HG03159 (cell line): ENCODE data around the gene SPDYE17.
"Not testable (repeated sequence)": the region's sequence is repeated elsewhere in the genome, so short reads cannot be mapped to it uniquely, and the experiment has no call there.

Source experiments
- ATAC-seq: cut with Tn5 transposase; IDR thresholded peaks from one replicate; pipeline ENCODE4 v1.9.1; 2021; ENCODE audit warnings: mild to moderate bottlenecking, moderate library complexity; ENCODE audit not compliant: unreplicated experiment

The SPDYE17 gene

DNA sequence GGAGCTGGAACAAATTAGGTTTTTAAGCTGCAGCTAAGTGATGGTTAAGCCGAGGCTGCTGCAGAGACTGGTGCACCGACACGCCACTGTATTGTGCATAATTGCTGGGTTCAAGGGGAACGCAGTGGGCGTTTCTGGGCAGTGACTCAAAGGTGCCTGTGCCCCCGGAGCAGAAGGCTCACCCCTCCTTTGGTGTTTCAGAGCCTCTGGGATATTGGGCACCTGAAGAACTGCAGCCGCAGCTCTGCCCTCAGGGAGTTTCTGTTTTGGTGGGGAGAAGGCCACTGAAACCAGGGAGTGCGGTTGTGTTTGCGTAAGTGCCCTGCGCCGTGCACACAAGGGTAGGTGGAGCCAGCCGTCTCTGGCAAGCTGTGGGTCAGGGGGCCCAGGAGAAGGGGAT is 57.8 kb downstream of the SPDYE17 start:
- ATAC-seq = not testable (repeated sequence)

DNA sequence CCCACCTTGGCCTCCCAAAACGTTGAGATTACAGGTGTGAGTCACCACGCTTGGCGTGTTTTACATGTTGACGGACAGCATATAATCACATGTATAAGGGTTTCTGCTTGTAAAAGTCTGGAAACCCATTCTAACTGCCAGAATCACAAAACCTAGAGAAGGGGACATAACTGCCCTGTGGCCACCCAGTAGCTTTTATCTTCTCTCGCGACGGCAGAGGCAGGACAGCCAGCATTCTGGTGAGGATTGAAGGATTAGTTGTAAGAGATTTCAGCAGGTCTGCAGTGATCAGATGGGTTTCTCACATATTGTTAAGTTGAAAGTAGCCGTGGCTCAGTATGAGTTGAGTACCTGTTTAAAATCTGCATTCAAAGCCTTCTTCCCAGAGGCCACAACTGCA is 59.8 kb downstream of the SPDYE17 start:
- not testable (repeated sequence) for ATAC-seq
